ENCODE measurements around the gene VPS13D.
A peak's percentile ranks its signal among the peaks of the same experiment; 100 is the strongest.
"Not testable (repeated sequence)": the region's sequence is repeated elsewhere in the genome, so short reads cannot be mapped to it uniquely, and the experiment has no call there.

Gene VPS13D

GRCh38 chr1:12296623-12297022, 66.8 kb downstream of the VPS13D start:
- DNase-seq = no peak

DNA sequence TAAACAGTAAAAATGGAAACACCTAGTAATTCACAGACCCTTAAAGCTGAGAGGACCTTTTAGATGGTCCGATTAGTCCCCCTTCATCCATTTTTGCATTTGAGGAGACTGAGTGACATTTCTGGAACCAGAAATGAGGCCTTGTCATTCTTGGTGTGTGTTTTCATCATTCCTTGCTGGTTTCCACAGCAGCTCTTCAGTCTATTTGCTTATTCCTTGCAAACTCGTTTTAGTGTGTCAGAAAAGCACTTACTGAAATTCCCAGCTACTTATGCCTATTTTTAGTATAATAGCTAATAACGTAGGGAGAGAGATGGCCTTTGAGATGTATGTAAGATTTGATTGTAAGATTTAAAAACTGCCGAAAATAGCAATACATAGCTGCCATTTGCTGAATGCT, 70.9 kb downstream of the VPS13D start:
- no peak for DNase-seq

DNA sequence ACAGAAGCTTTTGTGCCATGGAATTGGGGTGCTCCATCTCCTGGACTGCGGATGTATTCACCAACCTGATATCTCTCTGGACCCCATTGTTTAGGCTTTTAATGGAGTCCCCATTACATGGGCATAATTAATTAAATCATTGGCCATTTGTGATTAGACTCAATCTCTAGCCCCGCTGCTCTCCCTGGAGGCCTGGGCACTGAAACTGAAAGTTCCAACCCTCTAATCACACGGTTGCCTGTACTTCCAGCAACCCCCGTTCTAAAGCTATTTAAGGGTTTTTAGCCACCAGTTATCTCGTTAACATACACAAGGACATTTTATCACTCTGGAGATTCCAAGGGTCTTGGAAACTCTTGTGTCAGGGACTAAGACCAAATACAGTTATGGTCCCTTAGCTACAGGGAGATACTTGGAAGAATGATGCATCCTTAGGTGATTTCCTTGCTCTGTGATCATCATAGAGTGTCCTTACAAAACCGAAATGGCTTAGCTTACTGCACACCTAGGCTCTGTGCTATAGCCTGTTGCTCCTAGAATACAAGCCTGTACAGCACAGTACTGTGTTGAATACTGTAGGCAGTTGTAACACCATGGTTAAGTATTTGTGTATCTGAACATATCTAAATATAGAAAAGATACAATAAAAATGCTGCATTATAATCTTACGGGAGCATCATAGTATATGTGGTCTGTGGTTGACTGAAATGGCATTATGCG, 71.8 kb downstream of the VPS13D start:
- no peak for DNase-seq

GRCh38 chr1:12302798-12303447, 73.1 kb downstream of the VPS13D start:
- no peak for DNase-seq

DNA sequence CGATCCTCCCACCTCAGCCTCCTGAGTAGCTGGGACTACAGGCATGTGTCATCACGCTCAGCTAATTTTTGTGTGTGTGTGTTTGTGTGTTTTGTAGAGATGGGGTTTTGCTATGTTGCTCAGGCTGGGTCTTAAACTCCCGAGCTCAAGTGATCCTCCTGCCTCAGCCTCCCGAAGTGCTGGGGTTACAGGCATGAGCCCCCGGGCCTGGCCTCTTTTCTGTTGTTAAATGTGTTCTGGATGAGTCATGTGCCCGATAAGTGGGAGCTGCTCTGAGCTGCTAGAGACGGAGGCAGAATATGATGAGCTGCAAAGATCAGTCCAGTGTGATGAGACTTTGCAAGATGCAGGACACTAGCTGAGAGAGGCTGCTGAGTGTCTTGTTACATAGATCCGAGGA, 75.5 kb downstream of the VPS13D start:
- DNase-seq = no peak

GRCh38 chr1:12309783-12310742, 80.2 kb downstream of the VPS13D start:
- no peak for DNase-seq

GRCh38 chr1:12314333-12314903, 84.6 kb downstream of the VPS13D start:
- peak; percentile 22 for DNase-seq

DNA sequence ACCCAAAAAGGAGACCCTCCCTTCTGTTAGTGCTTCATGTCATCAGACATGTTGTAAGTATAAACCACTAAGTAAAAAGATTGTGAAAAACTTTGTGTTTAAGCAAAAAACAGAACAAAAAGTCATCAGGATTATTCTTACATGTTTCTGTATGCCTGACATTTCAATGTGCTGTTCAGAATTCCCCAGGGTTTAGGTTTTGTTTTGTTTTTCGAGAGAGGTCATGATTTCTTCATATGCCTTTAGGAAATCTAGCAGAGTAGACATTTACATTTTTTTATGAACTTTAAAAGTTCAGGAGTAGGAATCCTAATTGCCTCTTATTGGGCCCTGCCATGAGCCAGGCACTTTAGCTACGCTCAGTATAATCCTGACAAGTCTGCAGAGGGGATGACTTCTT, 85.3 kb downstream of the VPS13D start:
- no peak for DNase-seq

GRCh38 chr1:12316331-12316730, 86.5 kb downstream of the VPS13D start:
- DNase-seq = no peak

DNA sequence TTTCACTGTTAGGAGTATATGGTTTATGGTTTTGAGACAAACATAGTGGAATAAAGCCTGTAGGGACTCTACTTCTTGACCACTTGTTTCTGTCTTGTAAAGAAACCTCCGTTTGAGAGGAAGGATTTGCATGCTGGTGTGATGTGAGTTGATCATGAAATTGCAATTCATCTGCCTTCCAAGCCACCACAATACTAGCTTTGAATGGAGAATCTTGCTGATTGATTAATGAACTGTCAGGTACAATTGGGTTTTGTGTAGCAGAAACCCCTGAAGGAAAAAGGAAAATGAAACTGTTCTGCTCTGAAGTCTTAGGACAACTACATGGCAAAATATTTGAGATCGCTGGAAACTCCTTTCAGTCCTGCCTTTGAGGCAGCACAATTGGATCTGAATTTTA, 90.7 kb downstream of the VPS13D start:
- DNase-seq = no peak

DNA sequence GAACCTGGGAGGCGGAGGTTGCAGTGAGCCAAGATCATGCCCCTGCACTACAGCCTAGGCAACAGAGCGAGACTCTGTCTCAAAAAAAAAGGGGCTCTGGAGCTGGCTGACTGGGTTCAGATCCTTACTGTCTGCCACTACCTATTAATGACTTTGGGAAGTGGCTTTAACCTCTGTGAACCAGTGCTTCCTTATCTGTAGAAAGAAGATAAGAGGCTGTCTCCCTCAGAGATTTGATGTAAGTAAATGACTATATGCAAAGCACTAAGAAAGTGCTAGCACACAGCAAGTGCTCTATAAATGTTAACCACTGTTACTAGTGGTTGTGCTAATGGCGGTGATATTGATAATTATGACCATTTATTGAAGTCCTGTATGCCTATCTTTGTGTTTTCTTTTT, 94.6 kb downstream of the VPS13D start:
- DNase-seq = no peak

DNA sequence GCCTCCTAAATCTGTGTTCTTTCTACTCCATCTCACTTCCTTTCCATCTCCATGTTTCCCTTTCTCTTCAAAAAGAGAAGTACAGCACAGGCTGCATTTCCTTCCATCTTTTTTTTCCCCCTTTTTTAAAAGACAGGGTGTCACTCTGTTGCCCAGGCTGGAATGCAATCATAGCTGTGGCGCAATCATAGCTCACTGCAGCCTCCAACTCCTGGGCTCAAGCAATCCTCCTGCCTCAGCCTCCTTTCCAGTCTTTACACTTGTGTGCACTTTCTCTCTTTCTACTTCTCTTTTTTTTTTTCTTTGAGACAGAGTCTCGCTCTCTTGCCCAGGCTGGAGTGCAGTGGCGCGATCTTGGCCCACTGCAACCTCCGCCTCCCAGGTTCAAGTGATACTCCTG, 95.1 kb downstream of the VPS13D start:
- not testable (repeated sequence) for DNase-seq

- DNase-seq = no peak
These were observed 97.2 kb downstream of the VPS13D start for GRCh38 chr1:12326986-12327385.

- no peak for DNase-seq
These were observed 97.7 kb downstream of the VPS13D start for GRCh38 chr1:12327566-12327965.

GRCh38 chr1:12333036-12333785, 103.4 kb downstream of the VPS13D start:
- DNase-seq = no peak

GRCh38 chr1:12335815-12336214, 106.0 kb downstream of the VPS13D start:
- DNase-seq = no peak

- no peak for DNase-seq
These were observed 106.6 kb downstream of the VPS13D start for GRCh38 chr1:12336413-12336812.

GRCh38 chr1:12338017-12338416, 108.2 kb downstream of the VPS13D start:
- no peak for DNase-seq

GRCh38 chr1:12338823-12339222, 109.0 kb downstream of the VPS13D start:
- DNase-seq = no peak

- no peak for DNase-seq
These were observed 109.6 kb downstream of the VPS13D start for GRCh38 chr1:12339396-12339795.

- no peak for DNase-seq
These were observed 110.1 kb downstream of the VPS13D start for GRCh38 chr1:12339811-12340543.

DNA sequence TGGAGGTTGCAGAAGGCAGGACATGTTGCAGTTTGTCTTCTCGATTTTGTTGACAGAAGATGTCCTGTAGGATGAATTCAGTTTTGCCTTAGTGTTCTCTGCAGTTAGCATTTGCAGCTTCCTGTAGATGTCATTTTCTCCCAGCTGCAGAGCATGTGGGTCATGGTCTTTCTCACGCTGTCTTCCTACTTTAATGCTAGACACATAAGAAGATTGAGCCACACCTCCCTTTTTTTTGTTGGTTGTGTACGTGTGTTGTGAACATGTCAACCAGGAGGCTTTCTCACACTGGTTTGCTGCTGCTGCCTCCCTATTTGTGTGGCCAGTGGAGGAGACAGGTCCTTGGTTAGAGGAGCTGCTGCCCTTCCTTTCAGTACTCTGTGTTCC, 110.7 kb downstream of the VPS13D start:
- no peak for DNase-seq

Data from CD4-positive, alpha-beta T cell treated with Interleukin-10 for 1 hour (primary cell).